ENCODE data around the gene PDLIM3. TPM values are rescaled to one million over a fixed set of nuclear protein-coding genes. Genes with fewer than 3 reads are reported as not detected.

PDLIM3 gene
- polyA plus RNA-seq, 1 of the 3 experiments (the other 2 are of a cell fraction): 0.08 TPM

GRCh38 chr4:185570727-185571126 is 35.4 kb upstream of the PDLIM3 start:
- no peaks in the 10 kb centered on the region for H3K9me3 ChIP-seq
- TF ChIP-seq CHD2 (IDR thresholded peaks at IDR 0.05; ENCODE audit: low read length, partially characterized antibody) (peak; percentile 9), TCF12 (IDR thresholded peaks at IDR 0.05) (no peak), MXI1 (IDR thresholded peaks at IDR 0.05; ENCODE audit: low read depth, low read length) (no peak), GATA2 (CRISPR knock-in tag; IDR thresholded peaks at IDR 0.05) (peak; percentile 73; the same call in 1 of the 2 replicates), EP300 (IDR thresholded peaks at IDR 0.05; ENCODE audit: borderline replicate concordance in 1 of 2, low read depth in 1 of 2, low read length in 1 of 2) (peak in 1 of 2 experiments; percentile 47; a peak in 1 of 4 replicates)
- TF ChIP-seq, protein P1, sequence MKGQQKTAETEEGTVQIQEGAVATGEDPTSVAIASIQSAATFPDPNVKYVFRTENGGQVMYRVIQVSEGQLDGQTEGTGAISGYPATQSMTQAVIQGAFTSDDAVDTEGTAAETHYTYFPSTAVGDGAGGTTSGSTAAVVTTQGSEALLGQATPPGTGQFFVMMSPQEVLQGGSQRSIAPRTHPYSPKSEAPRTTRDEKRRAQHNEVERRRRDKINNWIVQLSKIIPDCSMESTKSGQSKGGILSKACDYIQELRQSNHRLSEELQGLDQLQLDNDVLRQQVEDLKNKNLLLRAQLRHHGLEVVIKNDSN (IDR thresholded peaks at IDR 0.05; ENCODE audit: borderline replicate concordance, low read depth): no peak
- peak; percentile 40 for DNase-seq
- no peaks in the 10 kb centered on the region for H3K9me2 ChIP-seq
- CTCF ChIA-PET: interaction anchor here (1.0 to 1.9 kb wide), 3 partner anchors 27 to 467 kb away, joined by 3 to 11 read pairs (median 3); no protein-coding TSS in a partner anchor
- no peaks in the 10 kb centered on the region for H3F3A ChIP-seq (replicated peaks; ENCODE audit: insufficient read depth)
- H3K9ac ChIP-seq: no peak overlapping the region
- no peaks in the 10 kb centered on the region for H3K36me3 ChIP-seq (replicated peaks in 1 of 2; ENCODE audit: control insufficient read depth in 1 of 2, insufficient read depth in 2 of 2, low read length in 1 of 2)
- H2AFZ ChIP-seq (ENCODE audit: low read depth): no peak overlapping the region
- no peaks in the 10 kb centered on the region for H4K20me1 ChIP-seq (ENCODE audit: insufficient read depth)
- peak overlapping the region in 1 of 2 experiments; percentile 58; a peak in 2 of 4 replicates for H3K27ac ChIP-seq (ENCODE audit: low read depth in 2 of 2, low read length in 1 of 2)
- no peak overlapping the region for H3K4me2 ChIP-seq
- H3K27me3 ChIP-seq (ENCODE audit: insufficient read depth): no peaks in the 10 kb centered on the region
- no peaks in the 10 kb centered on the region for H3K79me2 ChIP-seq (ENCODE audit: insufficient read depth)
- POLR2A ChIA-PET: no interaction called here
- no peak overlapping the region for H3K4me3 ChIP-seq (ENCODE audit: low read depth in 2 of 2, low read length in 1 of 2)
- 76% methylated on average over 3 of the region's 3 CpGs for WGBS (ENCODE audit: low lambda C conversion rate)
- peaks cover 5 to 24% of the 10 kb centered on the region in 2 experiments; a peak in 3 of 4 replicates for H3K4me1 ChIP-seq (ENCODE audit: control insufficient read depth in 1 of 2, insufficient read depth in 2 of 2, low read depth in 1 of 2, low read length in 1 of 2)

DNA sequence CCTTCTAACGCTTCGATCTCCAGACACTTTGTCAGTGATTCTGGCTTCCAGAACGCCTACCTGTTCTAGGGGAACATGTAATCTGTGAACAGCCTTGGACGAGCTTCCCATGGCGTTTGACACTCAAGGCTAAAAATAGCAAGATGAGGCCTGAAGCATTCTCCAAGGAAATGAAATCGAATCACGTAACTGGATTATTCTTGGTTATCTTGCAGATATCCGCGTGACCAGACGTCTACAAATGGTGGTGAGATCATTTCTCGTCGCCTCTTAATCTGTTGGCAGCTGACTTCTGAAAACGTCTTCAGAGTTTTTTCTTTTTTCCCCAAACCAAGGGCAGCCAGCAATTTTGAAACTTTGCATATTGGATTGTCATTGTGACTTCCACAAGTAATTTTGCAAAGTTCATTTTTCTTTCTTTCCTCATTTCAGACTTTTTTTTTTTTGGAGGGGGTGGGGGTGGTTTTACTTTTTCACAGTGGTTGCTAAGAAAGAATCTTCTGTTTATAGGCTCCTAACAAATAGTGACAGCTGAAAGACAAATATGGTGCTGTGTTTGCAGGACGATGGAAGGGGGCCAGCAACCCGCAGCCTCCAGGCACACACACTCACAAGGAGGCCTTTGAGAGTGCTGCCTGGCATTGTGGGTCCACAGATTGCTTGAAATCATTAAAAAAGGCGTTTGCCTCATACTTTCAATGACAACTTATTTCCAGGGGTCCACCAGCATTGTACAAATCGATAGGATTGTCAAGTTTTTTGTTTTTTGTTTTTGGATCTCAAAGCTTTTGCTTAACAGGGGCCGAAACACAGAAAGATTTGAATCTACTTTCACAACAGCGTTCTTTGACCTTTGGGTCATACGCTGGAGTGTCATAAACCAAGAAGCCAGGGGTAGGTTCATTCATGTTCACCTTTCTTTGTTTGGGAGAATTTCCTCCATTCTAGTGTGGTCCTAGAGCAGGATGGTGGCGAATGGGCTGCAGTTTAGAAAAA is 32.4 kb upstream of the PDLIM3 start:
- Histone ChIP-seq H3K9ac (no peak overlapping the region), H3K9me3 (no peaks in the 10 kb centered on the region; the same call in 1 of the 2 replicates), H3K36me3 (replicated peaks in 1 of 2; ENCODE audit: control insufficient read depth in 1 of 2, insufficient read depth in 2 of 2, low read length in 1 of 2) (no peaks in the 10 kb centered on the region), H3F3A (replicated peaks; ENCODE audit: insufficient read depth) (no peaks in the 10 kb centered on the region), H2AFZ (ENCODE audit: low read depth) (peak overlapping the region; percentile 45; the same call in 1 of the 2 replicates), H3K4me1 (ENCODE audit: control insufficient read depth in 1 of 2, insufficient read depth in 2 of 2, low read depth in 1 of 2, low read length in 1 of 2) (peaks cover 0 to 16% of the 10 kb centered on the region in 2 experiments; a peak in 3 of 4 replicates), H3K27ac (ENCODE audit: low read depth in 2 of 2, low read length in 1 of 2) (no peak overlapping the region; a peak in 1 of 4 replicates), H3K9me2 (no peaks in the 10 kb centered on the region), H3K4me2 (no peak overlapping the region), H4K20me1 (ENCODE audit: insufficient read depth) (no peaks in the 10 kb centered on the region), H3K79me2 (ENCODE audit: insufficient read depth) (no peaks in the 10 kb centered on the region), H3K4me3 (ENCODE audit: low read depth in 2 of 2, low read length in 1 of 2) (no peak overlapping the region), H3K27me3 (ENCODE audit: insufficient read depth) (no peaks in the 10 kb centered on the region)
- TF ChIP-seq CHD2 (IDR thresholded peaks at IDR 0.05; ENCODE audit: low read length, partially characterized antibody) (no peak), FOXJ3 (CRISPR knock-in tag; IDR thresholded peaks at IDR 0.05) (no peak), NRF1 (IDR thresholded peaks at IDR 0.05; ENCODE audit: low read depth, low read length) (no peak), SMC3 (IDR thresholded peaks at IDR 0.05; ENCODE audit: low read depth, low read length) (no peak), REST (IDR thresholded peaks at IDR 0.05; ENCODE audit: low read depth, low read length) (no peak), TEAD4 (IDR thresholded peaks at IDR 0.05; ENCODE audit: borderline replicate concordance, insufficient read depth) (no peak)
- ChIA-PET CTCF (interaction anchor here (1.8 kb wide), 1 partner anchor 30 kb away, joined by 9 read pairs; no protein-coding TSS in a partner anchor), POLR2A (no interaction called here)
- DNase-seq: no peak
- 78% methylated on average over 21 of the region's 21 CpGs for WGBS (ENCODE audit: low lambda C conversion rate)
